Measurements from ENCODE around the gene POLA2.
"Not testable (repeated sequence)": the region's sequence is repeated elsewhere in the genome, so short reads cannot be mapped to it uniquely, and the experiment has no call there.

POLA2 gene

DNA sequence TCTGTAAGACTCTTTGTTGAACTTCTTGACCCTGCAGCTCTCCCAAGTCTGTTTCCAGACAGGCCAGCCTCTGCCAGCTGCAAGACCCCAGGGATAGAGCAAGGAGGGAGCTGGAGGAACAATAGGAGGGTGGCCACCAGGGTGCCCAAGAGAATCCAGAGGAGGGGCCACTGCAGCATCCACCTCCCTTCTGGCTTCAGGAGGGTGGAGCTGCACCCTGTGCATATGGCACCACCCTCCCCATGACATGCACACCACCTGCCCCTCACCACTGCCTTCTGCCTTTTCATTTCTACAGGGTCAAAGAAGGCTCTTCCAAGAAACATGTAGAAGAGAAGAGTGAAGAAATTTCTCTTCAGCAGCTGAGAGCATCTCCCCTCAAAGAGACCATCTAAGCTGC lies 20.1 kb upstream of the POLA2 start:
- no peak for DNase-seq (ENCODE audit: low read depth in 1 of 2, low spot score in 1 of 2)

DNA sequence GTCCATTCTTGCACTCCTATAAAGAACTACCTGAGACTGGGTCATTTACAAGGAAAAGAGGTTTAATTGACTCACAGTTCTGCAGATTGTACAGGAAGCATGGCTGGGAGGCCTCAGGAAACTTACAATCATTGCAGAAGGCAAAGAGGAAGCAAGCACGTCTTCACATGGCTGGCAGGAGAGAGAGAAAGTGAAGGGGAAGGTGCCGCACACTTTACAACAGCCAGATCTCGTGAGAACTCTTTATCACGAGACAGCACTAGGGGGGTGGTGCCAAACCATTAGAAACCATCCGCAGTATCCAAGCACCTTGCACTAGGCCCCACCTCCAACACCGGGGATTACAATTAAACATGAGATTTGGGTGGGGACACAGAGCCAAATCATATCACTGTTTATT lies 19.4 kb upstream of the POLA2 start:
- DNase-seq (ENCODE audit: low read depth in 1 of 2, low spot score in 1 of 2) = no peak

DNA sequence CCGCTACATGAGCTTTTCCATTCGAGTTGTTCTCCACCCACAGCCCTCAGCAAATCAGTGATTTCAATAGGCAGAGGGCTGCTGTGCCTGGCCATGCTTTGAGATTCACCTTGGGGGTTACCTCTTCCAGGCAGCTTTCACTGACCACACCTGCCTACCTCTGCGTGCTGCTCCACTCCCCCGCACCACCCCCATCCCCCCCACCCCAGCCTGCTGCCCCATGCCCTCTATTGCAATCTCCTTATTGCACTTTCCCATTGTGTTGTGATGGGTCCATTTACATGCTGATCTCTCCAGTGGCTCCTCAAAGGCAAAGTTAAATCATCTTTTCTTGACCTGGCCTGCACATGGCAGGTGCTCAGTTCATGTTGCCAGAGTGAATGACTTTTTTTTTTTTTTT lies 18.0 kb upstream of the POLA2 start:
- DNase-seq (ENCODE audit: low read depth in 1 of 2, low spot score in 1 of 2) = no peak

DNA sequence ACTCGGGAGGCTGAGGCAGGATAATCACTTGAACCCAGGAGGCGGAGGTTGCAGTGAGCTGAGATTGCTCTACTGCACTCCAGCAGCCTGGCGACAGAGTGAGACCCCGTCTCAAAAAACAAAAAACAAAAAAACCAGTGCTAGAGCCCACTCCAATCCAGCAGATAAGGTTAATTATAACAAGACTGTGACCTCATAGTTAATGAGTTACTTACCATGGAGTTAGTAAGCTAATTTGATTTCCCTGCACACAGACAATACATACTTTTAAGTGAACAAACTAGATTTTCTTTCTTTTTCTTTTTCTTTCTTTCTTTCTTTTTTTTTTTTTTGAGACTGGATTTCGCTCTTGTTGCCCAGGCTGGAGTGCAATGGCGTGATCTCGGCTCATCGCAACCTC lies 16.7 kb upstream of the POLA2 start:
- not testable (repeated sequence) for DNase-seq (ENCODE audit: low read depth in 1 of 2, low spot score in 1 of 2)

DNA sequence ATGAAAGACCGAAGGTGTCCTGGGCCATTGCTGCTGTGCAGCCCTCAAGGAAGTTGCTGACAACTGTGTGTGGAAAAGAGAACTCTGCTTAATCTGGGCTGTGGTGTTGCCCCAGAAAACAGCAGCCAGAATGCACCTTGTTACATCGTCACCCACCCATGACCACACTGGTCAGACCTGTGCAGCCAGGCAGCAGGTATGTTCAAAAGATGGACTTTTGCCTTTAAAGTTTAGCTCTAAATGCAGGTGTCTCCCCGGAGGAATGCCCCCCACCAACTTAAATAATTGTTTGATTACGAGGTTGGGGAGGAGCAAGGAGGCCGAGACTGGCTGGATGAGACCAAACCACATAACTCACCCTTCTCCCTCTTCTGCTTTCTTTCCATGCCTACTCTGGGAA lies 15.3 kb upstream of the POLA2 start:
- DNase-seq (ENCODE audit: low read depth in 1 of 2, low spot score in 1 of 2) = no peak

DNA sequence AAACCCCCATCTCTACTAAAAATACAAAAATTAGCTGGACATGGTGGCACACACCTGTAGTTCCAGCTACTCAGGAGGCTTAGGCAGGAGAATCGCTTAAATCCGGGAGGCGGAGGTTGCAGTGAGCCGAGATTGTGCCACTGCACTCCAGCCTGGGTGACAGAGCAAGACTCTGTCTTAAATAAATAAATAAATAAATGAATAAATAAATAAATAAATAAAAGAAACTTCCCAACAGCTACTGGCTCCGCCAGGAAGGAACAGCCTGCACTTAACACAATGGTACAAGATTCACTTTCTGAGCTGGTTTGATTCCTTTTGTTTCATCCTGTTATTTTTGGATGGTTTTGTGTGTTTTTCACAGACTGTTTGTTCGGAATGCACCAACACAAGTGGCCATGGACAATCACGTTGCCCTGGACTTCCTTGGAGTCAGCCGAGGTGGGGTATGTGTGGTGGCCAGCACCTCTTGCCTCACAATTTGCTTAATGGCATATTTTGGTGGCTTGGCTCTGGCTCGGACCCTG lies 13.5 kb upstream of the POLA2 start:
- DNase-seq (ENCODE audit: low read depth in 1 of 2, low spot score in 1 of 2) = not testable (repeated sequence)

DNA sequence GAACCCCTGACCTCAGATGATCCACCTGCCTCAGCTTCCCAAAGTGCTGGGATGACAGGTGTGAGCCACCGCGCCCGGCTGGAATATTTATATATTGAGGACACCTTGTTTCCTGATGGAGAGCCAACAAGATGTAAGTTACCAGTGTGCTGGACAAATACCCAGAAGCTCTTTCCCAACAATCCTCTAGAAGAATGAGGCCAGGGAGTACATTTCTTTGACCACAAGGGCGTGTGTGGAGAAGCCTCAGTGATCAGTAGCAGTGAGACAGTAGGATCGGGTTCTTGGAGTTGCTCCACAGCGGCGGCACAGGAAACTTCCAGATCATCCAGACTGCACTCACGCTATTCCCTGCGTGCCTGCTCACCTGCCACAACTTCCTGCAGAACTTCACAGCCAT lies 10.3 kb upstream of the POLA2 start:
- no peak for DNase-seq (ENCODE audit: low read depth in 1 of 2, low spot score in 1 of 2)

DNA sequence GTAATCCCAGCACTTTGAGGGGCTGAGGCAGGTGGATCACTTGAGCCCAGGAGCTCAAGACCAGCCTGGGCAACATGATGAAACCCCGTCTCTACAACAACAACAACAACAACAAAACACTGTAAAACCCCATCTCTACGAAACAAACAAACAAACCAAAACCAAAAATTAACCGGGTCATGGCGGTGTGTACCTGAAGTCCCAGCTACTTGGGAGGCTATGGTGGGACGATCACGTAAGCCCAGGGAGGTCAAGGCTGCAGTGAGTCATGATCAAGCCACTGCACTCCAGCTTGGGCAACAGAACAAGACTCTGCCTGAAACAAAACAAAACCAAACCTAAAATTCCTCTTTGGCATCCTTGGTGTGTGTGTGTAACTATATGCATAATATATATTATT lies 7.0 kb upstream of the POLA2 start:
- no peak for DNase-seq (ENCODE audit: low read depth in 1 of 2, low spot score in 1 of 2)

DNA sequence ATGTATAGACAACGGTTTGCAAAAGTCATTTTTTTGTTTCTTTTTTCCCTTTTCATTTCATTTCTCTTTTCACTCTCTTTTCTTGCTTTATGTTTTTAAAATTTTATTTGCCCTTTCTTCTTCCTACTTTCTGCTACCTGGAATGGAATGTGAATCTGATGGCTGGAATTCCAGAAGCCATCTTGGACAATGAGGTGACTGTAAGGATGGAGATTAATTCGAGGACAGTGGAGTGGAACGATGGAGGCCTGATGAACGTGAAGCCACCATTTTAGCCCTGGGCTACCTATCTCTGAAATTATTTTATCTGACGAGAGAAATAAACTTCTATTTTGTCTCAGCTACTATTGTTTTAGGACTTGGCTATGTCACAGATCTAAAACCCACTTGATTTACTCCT lies 2.8 kb upstream of the POLA2 start:
- no peak for DNase-seq (ENCODE audit: low read depth in 1 of 2, low spot score in 1 of 2)

DNA sequence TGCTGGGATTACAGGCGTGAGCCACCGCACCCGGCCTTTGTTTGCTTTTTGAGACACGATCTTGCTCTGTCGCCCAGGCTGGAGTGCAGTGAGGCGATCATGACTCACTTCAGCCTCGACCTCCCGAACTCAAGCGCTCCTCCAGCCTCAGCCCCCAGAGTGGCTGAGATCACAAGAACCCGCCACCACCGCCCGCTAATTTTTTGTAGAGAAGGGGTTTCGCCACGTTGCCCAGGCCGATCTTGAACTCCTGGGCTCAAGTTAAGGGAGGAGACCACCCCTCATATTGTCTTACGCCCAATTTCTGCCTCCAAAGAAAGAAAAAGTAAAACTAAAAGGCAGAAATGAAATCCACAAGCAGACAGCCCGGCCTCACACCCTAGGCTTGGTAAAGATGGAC lies 1.5 kb upstream of the POLA2 start:
- no peak for DNase-seq (ENCODE audit: low read depth in 1 of 2, low spot score in 1 of 2)

DNA sequence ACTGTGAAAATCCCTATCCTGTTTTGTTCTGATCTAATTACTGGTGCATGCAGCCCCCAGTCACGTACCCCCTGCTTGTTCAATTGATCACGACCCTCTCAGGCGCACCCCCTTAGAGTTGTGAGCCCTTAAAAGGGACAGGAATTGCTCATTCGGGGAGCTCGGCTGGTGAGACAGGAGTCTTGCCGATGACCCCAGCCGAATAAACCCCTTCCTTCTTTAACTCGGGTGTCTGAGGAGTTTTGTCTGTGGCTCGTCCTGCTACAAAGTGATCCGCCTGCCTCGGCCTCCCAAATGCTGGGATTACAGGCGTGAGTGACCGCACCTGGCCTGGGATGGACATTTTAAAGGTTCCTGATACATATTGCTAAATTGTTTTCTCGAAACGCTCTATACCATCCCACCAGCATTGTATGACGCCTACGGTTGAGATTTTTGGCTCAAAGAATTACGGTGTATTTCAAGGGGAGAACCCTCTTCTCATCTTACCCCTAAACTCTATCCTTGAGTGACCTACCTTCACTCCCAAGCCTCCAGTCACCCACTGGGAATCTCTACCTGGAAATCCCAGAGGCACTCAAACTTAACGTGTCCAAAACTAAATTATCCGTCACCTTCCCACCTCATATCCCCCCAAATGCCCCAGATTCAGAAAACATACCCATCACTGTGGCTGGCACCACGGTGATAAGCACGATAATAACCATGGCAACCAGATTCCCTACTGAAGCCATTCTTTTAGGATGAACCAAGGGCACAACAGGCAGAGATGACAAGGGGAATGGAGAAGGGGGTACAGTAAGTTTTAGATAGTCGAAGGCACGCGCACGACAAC lies 789 bp upstream of the POLA2 start:
- DNase-seq (ENCODE audit: low read depth in 1 of 2, low spot score in 1 of 2) = no peak

DNA sequence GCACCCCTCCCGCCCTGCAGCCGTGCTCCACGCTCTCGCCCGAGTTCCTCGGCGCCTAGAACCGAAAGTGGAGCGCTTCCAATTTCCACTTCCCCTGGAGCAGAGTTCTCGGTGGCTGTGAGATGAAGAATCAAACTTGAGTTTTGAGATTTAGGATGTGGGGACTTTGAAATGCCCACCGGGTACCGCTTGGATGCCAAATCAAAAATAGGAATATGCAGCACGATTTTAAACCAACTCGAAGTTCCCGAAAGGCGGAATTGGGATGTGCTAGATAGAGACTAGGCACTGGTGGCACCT lies 569 bp downstream of the POLA2 start:
- DNase-seq (ENCODE audit: low read depth in 1 of 2, low spot score in 1 of 2) = peak in 1 of 2 donors; percentile 22

DNA sequence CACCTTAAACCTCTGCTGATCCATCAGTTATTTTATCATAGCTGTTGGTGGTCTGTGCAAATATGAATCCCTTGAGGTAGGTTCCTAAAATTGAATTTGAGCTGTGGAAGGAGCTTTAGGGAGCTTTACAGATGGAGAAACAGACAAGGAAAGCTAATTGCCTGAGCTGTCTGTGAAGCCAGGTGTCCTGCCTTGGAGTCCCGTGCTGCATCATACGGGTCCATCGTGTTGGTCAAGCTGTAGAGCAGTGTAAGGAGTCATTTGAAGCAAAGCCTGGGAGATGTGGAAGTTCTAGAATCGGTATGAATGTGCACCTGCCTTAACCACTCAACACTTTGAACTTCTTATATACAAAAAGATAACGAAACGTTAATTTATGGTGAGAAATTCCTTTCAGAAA lies 1.0 kb downstream of the POLA2 start:
- DNase-seq (ENCODE audit: low read depth in 1 of 2, low spot score in 1 of 2) = peak in 1 of 2 donors; percentile 0

DNA sequence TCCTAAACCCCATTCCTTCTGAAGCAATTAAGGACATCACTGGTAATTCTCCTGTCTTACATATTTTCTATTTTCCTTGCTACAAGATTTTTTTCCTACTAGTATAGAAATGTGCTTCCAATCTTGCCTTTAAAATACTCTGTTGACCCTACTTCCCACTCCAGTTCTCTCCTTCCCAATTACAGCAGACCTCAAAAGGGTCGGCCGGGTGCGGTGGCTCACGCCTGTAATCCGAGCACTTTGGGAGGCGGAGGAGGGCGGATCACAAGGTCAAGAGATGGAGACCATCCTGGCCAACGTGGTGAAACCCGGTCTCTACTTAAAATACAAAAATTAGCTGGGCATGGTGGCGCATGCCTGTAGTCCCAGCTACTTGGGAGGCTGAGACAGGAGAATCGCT lies 3.0 kb downstream of the POLA2 start:
- not testable (repeated sequence) for DNase-seq (ENCODE audit: low read depth in 1 of 2, low spot score in 1 of 2)

DNA sequence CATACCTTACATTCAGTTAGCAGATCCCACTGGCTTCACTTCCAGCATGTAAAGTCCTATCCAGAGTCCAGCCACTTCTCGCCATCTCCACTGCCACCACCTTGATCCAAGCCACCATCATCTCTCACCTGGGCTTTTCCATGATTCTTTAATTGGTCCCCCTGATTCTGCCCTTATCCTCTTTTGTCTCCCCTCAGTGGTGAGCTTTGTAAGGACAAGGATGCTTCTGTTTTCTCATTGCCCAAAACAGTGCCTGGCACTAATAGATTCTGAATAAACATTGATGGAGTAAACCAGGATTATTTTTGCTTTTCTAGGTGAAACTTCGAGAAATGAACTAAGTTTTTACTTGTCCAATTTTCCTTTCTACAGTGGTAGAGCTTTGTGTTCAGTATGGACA lies 4.4 kb downstream of the POLA2 start:
- DNase-seq (ENCODE audit: low read depth in 1 of 2, low spot score in 1 of 2) = no peak

DNA sequence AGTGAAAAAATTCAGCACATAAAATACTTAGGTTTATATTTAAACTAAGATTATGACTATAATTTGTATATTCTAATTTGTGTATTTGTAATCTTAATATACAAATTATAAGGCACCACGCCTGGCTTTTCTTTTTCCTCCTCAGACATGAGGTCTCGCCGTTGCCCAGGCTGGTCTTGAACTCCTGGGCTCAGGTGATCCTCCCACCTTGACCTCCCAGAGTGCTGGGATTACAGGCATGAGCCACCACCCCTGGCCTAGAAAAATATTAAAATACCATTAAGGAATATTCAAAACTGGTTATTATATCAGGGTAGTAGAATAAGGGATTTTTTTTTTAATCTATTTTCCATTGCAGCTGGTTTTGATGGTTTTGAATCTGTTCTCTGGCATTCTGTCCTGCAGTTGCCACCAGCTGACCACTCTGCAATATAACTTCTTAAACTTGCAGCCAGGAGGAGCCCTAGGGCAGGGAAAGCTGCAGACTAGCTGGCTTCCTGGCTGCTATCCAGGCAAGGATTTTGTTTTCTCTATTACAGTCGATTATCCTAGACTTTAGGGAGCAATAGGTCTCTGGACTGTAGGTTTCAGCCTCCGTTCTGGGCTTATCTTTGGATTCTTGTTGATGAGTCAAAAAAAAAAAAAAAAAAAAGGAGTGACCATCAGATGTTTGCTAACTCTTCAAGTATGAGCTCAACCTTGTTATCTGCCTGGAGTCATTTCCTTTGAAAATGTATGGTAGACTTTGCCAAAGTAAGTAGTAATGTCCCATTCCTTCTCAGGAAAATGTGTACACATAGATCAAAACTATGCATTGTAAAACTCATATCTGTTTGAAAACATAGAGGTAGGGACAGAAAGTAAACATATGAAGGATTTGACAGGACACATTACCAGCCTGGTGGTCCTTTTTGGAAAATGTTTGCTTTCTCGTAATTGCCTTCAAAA lies 13.2 kb downstream of the POLA2 start:
- peak in 1 of 2 donors; percentile 17 for DNase-seq (ENCODE audit: low read depth in 1 of 2, low spot score in 1 of 2)

DNA sequence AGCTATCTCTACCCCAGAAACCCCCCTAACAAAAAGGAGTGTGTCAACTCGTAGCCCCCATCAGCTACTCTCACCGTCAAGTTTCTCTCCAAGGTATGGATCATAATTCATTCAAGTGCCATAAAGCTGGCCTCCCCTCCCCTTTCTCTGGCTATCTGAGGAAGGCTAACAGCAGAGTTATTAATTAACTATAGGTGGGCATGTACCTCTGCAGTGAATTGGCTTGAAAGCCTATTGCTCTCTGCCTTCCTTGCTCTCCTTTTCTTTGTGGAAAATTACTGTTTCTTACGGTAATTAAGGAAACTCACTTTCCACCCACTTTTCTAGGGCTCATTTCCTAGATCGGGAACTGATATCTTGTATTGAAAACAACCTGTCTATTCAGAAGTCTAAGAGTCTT lies 14.1 kb downstream of the POLA2 start:
- no peak for DNase-seq (ENCODE audit: low read depth in 1 of 2, low spot score in 1 of 2)

DNA sequence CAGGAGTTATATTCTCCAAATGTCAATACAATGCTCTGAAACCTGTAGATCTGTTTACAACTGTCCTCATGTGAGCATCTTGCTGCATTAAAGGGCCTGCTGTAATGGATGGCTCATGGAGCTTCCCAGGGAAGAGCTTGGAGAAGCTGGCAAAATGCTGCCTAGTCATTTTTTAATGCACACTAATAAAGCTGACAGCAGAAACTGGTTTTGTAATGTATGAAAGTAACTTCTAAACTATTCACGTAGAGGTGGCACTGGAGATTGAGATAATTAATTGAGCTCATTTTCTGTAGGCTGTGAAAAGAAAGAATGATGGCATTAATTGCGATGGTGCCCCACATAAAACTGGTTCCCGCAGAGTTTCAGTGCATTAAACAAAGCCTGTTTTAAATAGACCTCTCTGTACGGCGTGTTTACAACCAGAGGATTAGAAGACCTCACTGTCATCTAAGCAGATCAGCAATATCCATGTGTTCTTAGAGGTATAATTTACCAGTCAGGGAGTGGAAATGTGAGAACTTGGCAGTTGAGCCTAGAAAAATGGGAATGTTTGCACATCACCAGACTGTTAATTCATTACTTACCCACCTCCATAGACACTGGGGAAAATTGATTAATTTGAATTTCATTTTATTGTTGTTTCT lies 16.0 kb downstream of the POLA2 start:
- DNase-seq (ENCODE audit: low read depth in 1 of 2, low spot score in 1 of 2) = no peak

DNA sequence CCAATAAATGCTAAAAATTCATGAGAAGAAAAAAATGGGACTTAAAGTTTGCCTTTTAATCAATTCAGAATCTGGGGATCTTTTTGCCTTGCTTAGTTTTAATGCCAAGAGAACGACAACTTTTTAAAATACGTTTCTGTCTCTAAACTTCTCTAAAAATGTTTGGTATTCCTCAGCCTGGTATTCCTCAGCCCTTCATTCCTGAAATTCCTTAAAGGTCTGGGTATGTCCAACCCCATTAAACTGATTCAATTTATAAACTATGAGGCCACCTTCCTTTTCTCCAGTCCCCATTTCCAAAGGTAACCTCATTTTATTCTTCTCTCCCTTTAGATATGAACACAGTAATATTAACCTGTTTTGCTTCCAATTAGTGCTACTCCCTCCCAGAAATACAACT lies 16.6 kb downstream of the POLA2 start:
- DNase-seq (ENCODE audit: low read depth in 1 of 2, low spot score in 1 of 2) = no peak

DNA sequence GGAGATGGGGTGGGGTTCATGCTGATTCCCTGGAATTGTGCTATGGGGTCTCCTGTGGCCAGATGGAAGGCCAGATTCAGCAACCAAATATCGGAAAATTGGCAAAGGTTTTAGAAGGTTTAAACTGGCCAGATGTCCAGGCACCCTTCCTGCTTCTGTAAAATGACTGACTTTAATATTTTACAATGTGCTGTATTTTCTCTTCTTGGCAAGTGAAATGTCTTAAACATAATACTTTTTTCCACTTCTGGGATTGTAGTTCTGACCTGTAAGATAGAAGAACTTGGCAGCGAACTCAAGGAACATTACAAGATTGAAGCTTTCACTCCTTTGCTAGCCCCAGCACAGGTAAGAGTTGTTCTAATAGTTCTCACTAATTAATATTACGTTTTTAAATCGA lies 17.5 kb downstream of the POLA2 start:
- no peak for DNase-seq (ENCODE audit: low read depth in 1 of 2, low spot score in 1 of 2)

DNA sequence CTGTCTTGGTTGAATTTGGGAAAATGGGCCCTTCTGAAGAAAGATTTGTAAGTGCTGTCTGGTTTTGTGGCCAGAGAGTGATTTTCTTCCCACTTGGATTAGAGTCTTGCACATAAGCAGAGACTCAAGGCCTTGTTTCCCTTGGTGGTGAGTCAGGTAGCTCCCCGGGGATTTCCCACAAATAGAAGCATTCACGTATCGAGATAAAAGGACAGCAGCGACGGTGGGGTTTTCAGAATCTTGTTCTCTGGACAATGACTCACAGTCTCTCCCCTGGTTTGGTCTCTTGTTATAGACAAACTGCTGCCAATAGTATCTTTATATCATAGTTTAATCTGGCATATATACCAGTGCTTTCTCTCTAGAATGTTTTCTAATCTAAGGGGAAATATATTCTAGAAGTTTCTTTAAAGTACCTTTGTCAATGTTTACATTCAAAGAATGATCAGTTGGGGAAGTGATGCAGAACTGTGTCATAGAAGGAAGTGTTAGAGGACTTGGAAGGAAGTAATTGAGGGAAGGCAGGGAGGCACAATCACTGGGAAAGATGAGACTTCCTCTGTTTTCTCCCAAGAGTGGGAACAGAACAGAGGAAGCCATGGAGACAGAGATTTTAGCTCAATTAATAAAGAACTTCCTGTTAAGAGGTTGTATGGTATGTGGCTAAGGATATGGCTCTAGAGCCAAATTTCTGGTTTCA lies 18.1 kb downstream of the POLA2 start:
- peak in 1 of 2 donors; percentile 56 for DNase-seq (ENCODE audit: low read depth in 1 of 2, low spot score in 1 of 2)

Measured in activated CD4-positive, alpha-beta T cell treated with anti-CD3 and anti-CD28 coated beads, Interleukin-2, amount 50 U/mL, for 24 hours (primary cell).